Activated T-helper 17 cell treated with anti-CD3 and anti-CD28 coated beads, Interleukin-2, amount 50 U/mL, for 72 hours (primary cell): Measurements from ENCODE around the gene ZNF148. TPM values are rescaled to one million over a fixed set of nuclear protein-coding genes. Genes with fewer than 3 reads are reported as not detected.

ENCODE experiments used
- ATAC-seq: fragments of 150-1000 bp; cut with Tn5 transposase; replicated peaks from 2 replicates; pipeline ENCODE4 v1.10.0; 2021; ENCODE audit warnings: mild to moderate bottlenecking, moderate library complexity
- H3K27ac Mint-ChIP-seq: one replicate; pipeline ENCODE4 v1.8.0; 2022; ENCODE audit warnings: mixed read lengths
- H3K27me3 Mint-ChIP-seq: one replicate; pipeline ENCODE4 v1.8.0; 2022; ENCODE audit warnings: mixed read lengths
- H3K36me3 Mint-ChIP-seq: one replicate; pipeline ENCODE4 v1.8.0; 2022; ENCODE audit warnings: low read depth, mild to moderate bottlenecking, mixed read lengths
- H3K4me1 Mint-ChIP-seq: one replicate; pipeline ENCODE4 v1.8.0; 2022; ENCODE audit warnings: mixed read lengths
- H3K4me3 Mint-ChIP-seq: one replicate; pipeline ENCODE4 v1.8.0; 2022; ENCODE audit warnings: mild to moderate bottlenecking, mixed read lengths
- H3K9me3 Mint-ChIP-seq: one replicate; pipeline ENCODE4 v1.8.0; 2022; ENCODE audit warnings: mixed read lengths
- total RNA-seq, 2 donors: library from RNA; stranded (reverse); gene quantifications; one replicate each; pipeline ENCODE4 v1.2.3, GENCODE V29; 2022

ZNF148 gene
- total RNA-seq, 2 donors from 2014 or later, result 38.1 to 60.2 TPM

- H3K27ac Mint-ChIP-seq, result no peak overlapping the region
- H3K4me1 Mint-ChIP-seq, result peaks cover 31% of the 10 kb centered on the region
- no peaks in the 10 kb centered on the region for H3K27me3 Mint-ChIP-seq
- H3K9me3 Mint-ChIP-seq, result no peaks in the 10 kb centered on the region
- peak overlapping the region; percentile 78 for H3K4me3 Mint-ChIP-seq
- H3K36me3 Mint-ChIP-seq, result peaks cover 84% of the 10 kb centered on the region
- ATAC-seq, result no peak
Observed at GRCh38 chr3:125309476-125309875, 65.6 kb downstream of the ZNF148 start.

GRCh38 chr3:125306620-125307019, 68.5 kb downstream of the ZNF148 start:
- H3K27ac Mint-ChIP-seq, result no peak overlapping the region
- no peaks in the 10 kb centered on the region for H3K9me3 Mint-ChIP-seq
- no peak overlapping the region for H3K4me3 Mint-ChIP-seq
- peaks cover 25% of the 10 kb centered on the region for H3K4me1 Mint-ChIP-seq
- ATAC-seq, result no peak
- H3K36me3 Mint-ChIP-seq, result peaks cover 84% of the 10 kb centered on the region
- H3K27me3 Mint-ChIP-seq, result no peaks in the 10 kb centered on the region

- ATAC-seq, result no peak
Observed at GRCh38 chr3:125302932-125303331, 72.2 kb downstream of the ZNF148 start.

DNA sequence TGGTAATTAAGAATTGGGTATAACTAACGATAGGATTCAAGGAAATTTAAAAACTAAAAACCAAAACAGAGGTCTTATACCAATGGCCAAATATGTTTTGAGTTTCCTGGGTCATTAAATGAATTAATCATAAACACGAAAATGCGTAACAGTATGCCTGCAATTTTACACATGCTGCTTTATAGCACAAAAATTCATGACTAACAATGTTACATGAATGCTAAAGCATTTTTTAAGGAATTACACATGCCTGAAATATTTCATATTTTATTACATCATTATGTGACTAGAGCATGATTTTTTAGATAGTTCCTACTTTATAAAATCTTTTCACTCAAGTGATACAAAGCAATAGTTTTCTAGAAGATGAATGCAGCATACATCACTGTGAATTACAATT, 74.7 kb downstream of the ZNF148 start:
- H3K9me3 Mint-ChIP-seq, result no peaks in the 10 kb centered on the region
- H3K4me1 Mint-ChIP-seq, result peaks cover 12% of the 10 kb centered on the region
- ATAC-seq, result no peak
- peaks cover 34% of the 10 kb centered on the region for H3K36me3 Mint-ChIP-seq
- no peak overlapping the region for H3K27ac Mint-ChIP-seq
- H3K4me3 Mint-ChIP-seq, result no peak overlapping the region
- no peaks in the 10 kb centered on the region for H3K27me3 Mint-ChIP-seq

More at GRCh38 chr3:125302932-125303331, 72.2 kb downstream of the ZNF148 start:
- Mint-ChIP-seq H3K9me3 (no peaks in the 10 kb centered on the region), H3K27ac (no peak overlapping the region), H3K4me3 (no peak overlapping the region), H3K36me3 (peaks cover 59% of the 10 kb centered on the region), H3K4me1 (peaks cover 12% of the 10 kb centered on the region), H3K27me3 (no peaks in the 10 kb centered on the region)

- H3K27me3 Mint-ChIP-seq, result no peaks in the 10 kb centered on the region
- H3K9me3 Mint-ChIP-seq, result no peaks in the 10 kb centered on the region
- H3K4me1 Mint-ChIP-seq, result peaks cover 11% of the 10 kb centered on the region
- peaks cover 25% of the 10 kb centered on the region for H3K36me3 Mint-ChIP-seq
- no peak overlapping the region for H3K4me3 Mint-ChIP-seq
- ATAC-seq, result no peak
- no peak overlapping the region for H3K27ac Mint-ChIP-seq
Observed at GRCh38 chr3:125294411-125294810, 80.7 kb downstream of the ZNF148 start.

- peaks cover 12% of the 10 kb centered on the region for H3K4me1 Mint-ChIP-seq
- H3K4me3 Mint-ChIP-seq, result no peak overlapping the region
- no peak for ATAC-seq
- H3K9me3 Mint-ChIP-seq, result no peaks in the 10 kb centered on the region
- no peak overlapping the region for H3K27ac Mint-ChIP-seq
- H3K36me3 Mint-ChIP-seq, result peaks cover 49% of the 10 kb centered on the region
- H3K27me3 Mint-ChIP-seq, result no peaks in the 10 kb centered on the region
Observed at GRCh38 chr3:125292015-125292414, 83.1 kb downstream of the ZNF148 start.

- Mint-ChIP-seq H3K36me3 (peaks cover 68% of the 10 kb centered on the region), H3K9me3 (no peaks in the 10 kb centered on the region), H3K27ac (no peak overlapping the region), H3K4me3 (no peak overlapping the region), H3K4me1 (peaks cover 16% of the 10 kb centered on the region), H3K27me3 (no peaks in the 10 kb centered on the region)
- ATAC-seq, result no peak
Observed at GRCh38 chr3:125289429-125289981, 85.6 kb downstream of the ZNF148 start.

DNA sequence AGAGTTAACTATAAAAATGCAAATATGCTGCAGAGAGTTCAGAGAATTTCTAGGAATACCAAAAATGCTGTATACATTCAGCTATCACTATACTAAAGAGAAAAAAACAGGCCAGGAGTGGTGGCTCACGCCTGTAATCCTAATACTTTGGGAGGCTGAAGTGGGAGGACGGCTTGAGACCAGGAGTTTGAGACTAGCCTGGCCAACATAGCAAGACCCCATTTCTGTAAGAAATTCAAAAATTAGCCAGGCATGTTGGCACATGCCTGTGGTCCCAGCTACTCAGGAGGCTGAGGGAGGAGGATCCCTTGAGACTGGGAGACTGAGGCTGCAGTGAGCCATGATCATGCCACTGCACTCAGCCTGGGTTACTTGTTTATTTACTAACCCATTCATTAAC, 87.9 kb downstream of the ZNF148 start:
- Mint-ChIP-seq H3K27me3 (no peaks in the 10 kb centered on the region), H3K4me3 (no peak overlapping the region), H3K36me3 (peaks cover 75% of the 10 kb centered on the region), H3K27ac (no peak overlapping the region), H3K4me1 (peaks cover 11% of the 10 kb centered on the region), H3K9me3 (no peaks in the 10 kb centered on the region)
- ATAC-seq, result no peak

DNA sequence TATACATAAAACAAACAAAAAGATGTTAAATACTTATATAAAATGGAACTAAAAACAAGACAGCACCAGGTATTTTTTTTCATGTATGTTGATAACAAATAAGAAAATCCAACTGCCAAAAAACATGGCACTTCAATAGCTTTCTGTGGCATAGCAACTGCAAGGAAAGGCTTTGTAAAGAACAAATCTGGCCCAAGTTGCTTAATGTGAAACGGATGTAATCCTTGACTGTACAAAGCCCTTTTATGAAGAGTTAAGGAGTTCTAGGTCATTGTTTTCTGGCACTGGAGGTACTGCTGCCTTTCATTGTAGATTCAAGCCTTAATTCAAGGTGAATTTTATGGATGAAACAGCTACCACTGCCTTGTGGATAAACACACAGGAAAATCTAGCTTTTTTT, 93.7 kb downstream of the ZNF148 start:
- no peak for ATAC-seq
- no peaks in the 10 kb centered on the region for H3K9me3 Mint-ChIP-seq
- H3K36me3 Mint-ChIP-seq, result peaks cover 78% of the 10 kb centered on the region
- H3K27ac Mint-ChIP-seq, result no peak overlapping the region
- H3K27me3 Mint-ChIP-seq, result no peaks in the 10 kb centered on the region
- peaks cover 13% of the 10 kb centered on the region for H3K4me1 Mint-ChIP-seq
- H3K4me3 Mint-ChIP-seq, result no peak overlapping the region

GRCh38 chr3:125280668-125281361, 94.3 kb downstream of the ZNF148 start:
- Mint-ChIP-seq H3K36me3 (peaks cover 78% of the 10 kb centered on the region), H3K9me3 (no peaks in the 10 kb centered on the region), H3K27me3 (no peaks in the 10 kb centered on the region), H3K27ac (no peak overlapping the region), H3K4me3 (no peak overlapping the region), H3K4me1 (peaks cover 12% of the 10 kb centered on the region)
- no peak for ATAC-seq

DNA sequence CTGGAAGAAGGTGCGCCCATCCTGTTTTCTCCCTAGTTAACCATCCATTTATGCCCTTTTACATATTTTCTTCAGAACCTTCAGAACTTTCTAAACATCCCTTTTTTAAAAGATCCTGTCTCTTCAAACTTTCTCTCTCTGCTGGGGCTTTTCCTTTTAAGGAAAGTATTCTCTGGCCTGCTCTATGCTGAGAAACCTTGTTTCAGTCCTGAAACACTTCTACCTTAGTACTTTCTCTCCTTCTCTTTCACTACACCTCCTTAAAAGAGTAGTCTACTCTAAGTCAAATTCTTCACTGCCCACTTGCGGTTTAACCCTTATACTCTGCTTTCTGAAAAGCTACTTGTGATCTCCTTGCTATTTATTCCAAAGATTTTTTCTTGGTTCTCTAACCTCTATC, 97.0 kb downstream of the ZNF148 start:
- H3K9me3 Mint-ChIP-seq, result no peaks in the 10 kb centered on the region
- no peak for ATAC-seq
- H3K36me3 Mint-ChIP-seq, result peaks cover 74% of the 10 kb centered on the region
- peak overlapping the region; percentile 38 for H3K27ac Mint-ChIP-seq
- H3K27me3 Mint-ChIP-seq, result no peaks in the 10 kb centered on the region
- H3K4me3 Mint-ChIP-seq, result no peak overlapping the region
- peaks cover 9% of the 10 kb centered on the region for H3K4me1 Mint-ChIP-seq

GRCh38 chr3:125271127-125271526, 104.0 kb downstream of the ZNF148 start:
- Mint-ChIP-seq H3K4me3 (no peak overlapping the region), H3K36me3 (peaks cover 74% of the 10 kb centered on the region), H3K27ac (no peak overlapping the region)

GRCh38 chr3:125267460-125267859, 107.7 kb downstream of the ZNF148 start:
- no peak overlapping the region for H3K4me3 Mint-ChIP-seq
- H3K4me1 Mint-ChIP-seq, result peaks cover 18% of the 10 kb centered on the region
- ATAC-seq, result no peak
- peaks cover 70% of the 10 kb centered on the region for H3K36me3 Mint-ChIP-seq
- H3K27ac Mint-ChIP-seq, result no peak overlapping the region
- no peaks in the 10 kb centered on the region for H3K9me3 Mint-ChIP-seq
- no peaks in the 10 kb centered on the region for H3K27me3 Mint-ChIP-seq

More at GRCh38 chr3:125271127-125271526, 104.0 kb downstream of the ZNF148 start:
- no peaks in the 10 kb centered on the region for H3K9me3 Mint-ChIP-seq
- no peaks in the 10 kb centered on the region for H3K27me3 Mint-ChIP-seq
- H3K4me1 Mint-ChIP-seq, result peaks cover 15% of the 10 kb centered on the region
- no peak for ATAC-seq

DNA sequence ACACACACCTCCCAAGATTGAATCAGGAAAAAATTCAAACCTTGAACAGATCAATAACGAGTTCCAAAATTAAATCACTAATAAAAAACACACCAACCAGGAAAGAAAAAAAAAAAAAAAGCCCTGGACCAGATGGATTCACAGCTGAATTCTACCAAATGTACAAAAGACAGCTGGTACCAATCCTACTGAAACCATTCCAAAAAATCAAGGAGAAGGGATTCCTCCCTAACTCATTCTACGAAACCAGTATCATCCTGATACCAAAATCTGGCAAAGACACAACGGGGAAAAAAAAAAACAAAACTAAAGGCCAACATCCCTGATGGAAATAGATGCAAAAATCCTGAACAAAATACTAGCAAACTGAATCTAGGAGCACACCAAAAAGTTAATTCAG, 108.2 kb downstream of the ZNF148 start:
- no peak for ATAC-seq
- H3K4me1 Mint-ChIP-seq, result peaks cover 18% of the 10 kb centered on the region
- H3K4me3 Mint-ChIP-seq, result no peak overlapping the region
- no peaks in the 10 kb centered on the region for H3K9me3 Mint-ChIP-seq
- no peak overlapping the region for H3K27ac Mint-ChIP-seq
- H3K27me3 Mint-ChIP-seq, result no peaks in the 10 kb centered on the region
- H3K36me3 Mint-ChIP-seq, result peaks cover 72% of the 10 kb centered on the region

DNA sequence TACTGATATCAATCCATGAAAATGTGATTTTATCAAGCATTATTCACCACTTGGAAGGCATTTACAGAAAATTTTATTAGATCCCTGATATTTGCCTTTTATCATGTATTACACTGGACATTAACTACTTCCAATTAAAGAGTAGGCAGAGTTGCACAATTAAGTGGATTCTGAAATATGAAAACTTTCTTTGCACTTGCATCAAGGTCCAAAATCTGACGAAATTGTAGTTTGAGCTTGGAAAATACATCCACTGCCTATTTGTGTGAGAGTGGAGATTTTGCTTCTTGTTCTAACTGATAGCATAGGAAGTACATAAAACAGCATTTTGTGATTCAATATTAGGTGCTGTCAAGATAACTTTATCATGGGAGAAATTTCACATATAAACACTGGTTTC, 113.0 kb downstream of the ZNF148 start:
- no peak for ATAC-seq
- no peak overlapping the region for H3K4me3 Mint-ChIP-seq
- H3K36me3 Mint-ChIP-seq, result peaks cover 79% of the 10 kb centered on the region

More for the DNA sequence above, 113.0 kb downstream of the ZNF148 start:
- Mint-ChIP-seq H3K27ac (no peak overlapping the region), H3K9me3 (no peaks in the 10 kb centered on the region), H3K4me1 (peaks cover 12% of the 10 kb centered on the region), H3K27me3 (no peaks in the 10 kb centered on the region)
